ENCODE measurements around the gene CPT1C.

Gene CPT1C

DNA sequence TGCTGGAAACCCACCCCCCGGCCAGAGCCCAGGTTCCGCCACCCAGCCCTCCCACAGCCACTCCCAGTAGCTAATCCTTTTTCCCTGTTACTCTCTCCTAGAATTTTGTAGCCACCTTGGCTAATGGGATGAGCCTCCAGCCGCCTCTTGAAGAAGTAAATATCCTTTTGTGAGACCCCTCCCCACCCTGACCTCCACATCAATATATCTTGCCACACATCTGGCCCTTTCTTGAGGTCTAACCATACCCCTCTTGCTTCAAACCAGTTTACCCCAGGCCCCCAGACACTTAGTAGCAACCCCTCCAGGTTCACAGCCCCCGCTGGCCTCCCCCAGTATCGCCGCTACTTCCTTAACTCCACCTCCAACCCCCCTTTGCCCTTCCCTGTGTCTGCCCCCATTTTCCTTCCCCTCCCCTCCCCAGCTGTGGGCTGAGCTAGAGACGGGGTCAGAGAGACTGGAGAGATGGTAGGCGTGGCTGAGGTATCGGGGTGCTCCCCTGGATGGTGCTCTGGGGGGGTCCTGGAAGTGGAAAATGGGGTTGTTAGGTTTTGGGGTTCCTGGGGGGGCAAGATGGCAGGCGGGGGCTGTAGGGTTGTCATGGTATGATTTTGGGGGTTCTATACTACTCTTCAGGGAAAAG is 11.0 kb upstream of the CPT1C start:
- Histone ChIP-seq H3K4me1 (peaks cover 18% of the 10 kb centered on the region), H3K27me3 (ENCODE audit: control insufficient read depth, insufficient read depth, low read length) (no peaks in the 10 kb centered on the region), H3K9ac (no peak overlapping the region), H3K79me2 (peaks cover 18% of the 10 kb centered on the region), H2AFZ (no peak overlapping the region), H3K36me3 (ENCODE audit: control insufficient read depth, insufficient read depth, low read length) (no peaks in the 10 kb centered on the region), H3K4me3 (ENCODE audit: low read depth, low read length) (no peak overlapping the region), H3K9me3 (ENCODE audit: control insufficient read depth, low read length) (no peaks in the 10 kb centered on the region), H3K27ac (peak overlapping the region; percentile 90), H3K4me2 (ENCODE audit: low read length) (peak overlapping the region; percentile 33)
- TF ChIP-seq, protein P1, sequence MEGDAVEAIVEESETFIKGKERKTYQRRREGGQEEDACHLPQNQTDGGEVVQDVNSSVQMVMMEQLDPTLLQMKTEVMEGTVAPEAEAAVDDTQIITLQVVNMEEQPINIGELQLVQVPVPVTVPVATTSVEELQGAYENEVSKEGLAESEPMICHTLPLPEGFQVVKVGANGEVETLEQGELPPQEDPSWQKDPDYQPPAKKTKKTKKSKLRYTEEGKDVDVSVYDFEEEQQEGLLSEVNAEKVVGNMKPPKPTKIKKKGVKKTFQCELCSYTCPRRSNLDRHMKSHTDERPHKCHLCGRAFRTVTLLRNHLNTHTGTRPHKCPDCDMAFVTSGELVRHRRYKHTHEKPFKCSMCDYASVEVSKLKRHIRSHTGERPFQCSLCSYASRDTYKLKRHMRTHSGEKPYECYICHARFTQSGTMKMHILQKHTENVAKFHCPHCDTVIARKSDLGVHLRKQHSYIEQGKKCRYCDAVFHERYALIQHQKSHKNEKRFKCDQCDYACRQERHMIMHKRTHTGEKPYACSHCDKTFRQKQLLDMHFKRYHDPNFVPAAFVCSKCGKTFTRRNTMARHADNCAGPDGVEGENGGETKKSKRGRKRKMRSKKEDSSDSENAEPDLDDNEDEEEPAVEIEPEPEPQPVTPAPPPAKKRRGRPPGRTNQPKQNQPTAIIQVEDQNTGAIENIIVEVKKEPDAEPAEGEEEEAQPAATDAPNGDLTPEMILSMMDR (IDR thresholded peaks at IDR 0.05) = no peak

GRCh38 chr19:49680421-49681351 is 10.2 kb upstream of the CPT1C start:
- Histone ChIP-seq H3K4me3 (ENCODE audit: low read depth, low read length) (no peak overlapping the region), H3K27me3 (ENCODE audit: control insufficient read depth, insufficient read depth, low read length) (no peaks in the 10 kb centered on the region), H3K4me2 (ENCODE audit: low read length) (peak overlapping the region; percentile 33), H3K27ac (peak overlapping the region; percentile 90), H3K4me1 (peaks cover 18% of the 10 kb centered on the region), H3K9ac (no peak overlapping the region), H2AFZ (peak overlapping the region; percentile 56), H3K9me3 (ENCODE audit: control insufficient read depth, low read length) (no peaks in the 10 kb centered on the region), H3K36me3 (ENCODE audit: control insufficient read depth, insufficient read depth, low read length) (no peaks in the 10 kb centered on the region), H3K79me2 (peaks cover 18% of the 10 kb centered on the region)
- TF ChIP-seq, protein P1 (IDR thresholded peaks at IDR 0.05) = peak; percentile 100

DNA sequence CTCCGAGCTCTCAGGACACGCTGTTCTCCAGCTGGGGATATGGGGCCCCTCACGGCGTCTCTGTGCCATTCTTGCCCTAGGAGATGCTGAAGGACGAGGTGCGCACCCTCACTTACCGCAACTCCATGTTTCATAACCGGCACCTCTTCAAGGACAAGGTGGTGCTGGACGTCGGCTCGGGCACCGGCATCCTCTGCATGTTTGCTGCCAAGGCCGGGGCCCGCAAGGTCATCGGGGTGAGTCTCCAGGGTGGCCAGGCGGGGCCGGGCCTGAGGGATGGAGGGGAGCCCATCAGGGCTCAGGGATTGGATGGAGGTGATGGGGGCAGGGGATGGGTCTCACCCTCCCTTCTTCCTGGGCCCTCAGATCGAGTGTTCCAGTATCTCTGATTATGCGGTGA is 9.1 kb upstream of the CPT1C start:
- TF ChIP-seq, protein P1 (IDR thresholded peaks at IDR 0.05) = no peak
- no peak overlapping the region for H2AFZ ChIP-seq
- H3K27ac ChIP-seq = no peak overlapping the region
- peaks cover 18% of the 10 kb centered on the region for H3K79me2 ChIP-seq
- H3K4me1 ChIP-seq = peaks cover 18% of the 10 kb centered on the region
- H3K9me3 ChIP-seq (ENCODE audit: control insufficient read depth, low read length) = no peaks in the 10 kb centered on the region
- no peaks in the 10 kb centered on the region for H3K36me3 ChIP-seq (ENCODE audit: control insufficient read depth, insufficient read depth, low read length)
- H3K4me2 ChIP-seq (ENCODE audit: low read length) = no peak overlapping the region
- H3K4me3 ChIP-seq (ENCODE audit: low read depth, low read length) = no peak overlapping the region
- H3K27me3 ChIP-seq (ENCODE audit: control insufficient read depth, insufficient read depth, low read length) = no peaks in the 10 kb centered on the region
- no peak overlapping the region for H3K9ac ChIP-seq

- H3K27ac ChIP-seq = no peak overlapping the region
- H2AFZ ChIP-seq = no peak overlapping the region
- no peaks in the 10 kb centered on the region for H3K9me3 ChIP-seq (ENCODE audit: control insufficient read depth, low read length)
- no peaks in the 10 kb centered on the region for H3K27me3 ChIP-seq (ENCODE audit: control insufficient read depth, insufficient read depth, low read length)
- H3K79me2 ChIP-seq = peaks cover 18% of the 10 kb centered on the region
- no peak overlapping the region for H3K4me2 ChIP-seq (ENCODE audit: low read length)
- H3K4me3 ChIP-seq (ENCODE audit: low read depth, low read length) = no peak overlapping the region
- H3K4me1 ChIP-seq = peaks cover 18% of the 10 kb centered on the region
- no peak overlapping the region for H3K9ac ChIP-seq
- H3K36me3 ChIP-seq (ENCODE audit: control insufficient read depth, insufficient read depth, low read length) = no peaks in the 10 kb centered on the region
- TF ChIP-seq, protein P1 (IDR thresholded peaks at IDR 0.05) = no peak
Measured at GRCh38 chr19:49682274-49682673, 8.6 kb upstream of the CPT1C start.

Data from parathyroid adenoma (tissue), 2 donors.